GM21367 (cell line): ENCODE data around the gene DDX1.

ENCODE experiments used
- ATAC-seq: cut with Tn5 transposase; IDR thresholded peaks from one replicate; pipeline ENCODE4 v1.9.1; 2021; ENCODE audit not compliant: unreplicated experiment

The DDX1 gene

GRCh38 chr2:15643791-15644585 lies 52.3 kb downstream of the DDX1 start:
- ATAC-seq = no peak

- no peak for ATAC-seq
Observed at GRCh38 chr2:15645300-15645699, 53.6 kb downstream of the DDX1 start.

GRCh38 chr2:15645720-15646385 lies 54.2 kb downstream of the DDX1 start:
- no peak for ATAC-seq

GRCh38 chr2:15646661-15647060 lies 55.0 kb downstream of the DDX1 start:
- no peak for ATAC-seq

GRCh38 chr2:15647622-15648590 lies 56.2 kb downstream of the DDX1 start:
- ATAC-seq = no peak

GRCh38 chr2:15648593-15649525 lies 57.2 kb downstream of the DDX1 start:
- no peak for ATAC-seq

GRCh38 chr2:15649561-15650255 lies 58.0 kb downstream of the DDX1 start:
- ATAC-seq = no peak

GRCh38 chr2:15650616-15651366 lies 59.1 kb downstream of the DDX1 start:
- ATAC-seq = no peak

GRCh38 chr2:15651367-15651727 lies 59.7 kb downstream of the DDX1 start:
- no peak for ATAC-seq

- ATAC-seq = no peak
Observed at GRCh38 chr2:15652252-15652651, 60.6 kb downstream of the DDX1 start.

GRCh38 chr2:15652801-15653200 lies 61.1 kb downstream of the DDX1 start:
- ATAC-seq = no peak

GRCh38 chr2:15653806-15654726 lies 62.4 kb downstream of the DDX1 start:
- ATAC-seq = no peak

GRCh38 chr2:15654727-15655073 lies 63.0 kb downstream of the DDX1 start:
- ATAC-seq = no peak

- no peak for ATAC-seq
Observed at GRCh38 chr2:15655123-15655887, 63.6 kb downstream of the DDX1 start.

GRCh38 chr2:15656090-15656489 lies 64.4 kb downstream of the DDX1 start:
- ATAC-seq = no peak

- no peak for ATAC-seq
Observed at GRCh38 chr2:15657759-15658158, 66.1 kb downstream of the DDX1 start.

- ATAC-seq = no peak
Observed at GRCh38 chr2:15658911-15659310, 67.2 kb downstream of the DDX1 start.
